CD4-positive, alpha-beta memory T cell (primary cell): ENCODE results near the gene METTL25B. TPM values are rescaled to one million over a fixed set of nuclear protein-coding genes. Genes with fewer than 3 reads are reported as not detected.

ENCODE experiments used
- CTCF ChIA-PET: fragments of 350-600 bp; sonication (Branson Sonifier 250); formaldehyde crosslinking; loops from one replicate; lab custom pipeline; 2021; ENCODE audit warnings: inconsistent platforms; ENCODE audit not compliant: partially characterized antibody; lab: Charles Lee
- POLR2A ChIA-PET: fragments of 350-600 bp; sonication (Branson Sonifier 250); formaldehyde crosslinking; loops from one replicate; lab custom pipeline; 2021; ENCODE audit not compliant: partially characterized antibody; lab: Charles Lee
- DNase-seq, 5 donors: peaks; one replicate each; pipeline versions ENCODE4 v3.0.0 to v3.0.0-alpha.2; 2020 to 2022; ENCODE audit warnings: mixed read lengths in 1 of 5
- H3K27ac ChIP-seq: one replicate; pipeline ENCODE4 v1.7.0; 2013; ENCODE audit warnings: low read depth, low read length
- H3K27me3 ChIP-seq: 2 replicates; pipeline ENCODE4 v1.7.0; 2013; ENCODE audit warnings: mild to moderate bottlenecking, low read length, moderate library complexity; ENCODE audit not compliant: insufficient read depth
- H3K36me3 ChIP-seq: 2 replicates; pipeline ENCODE4 v1.7.0; 2013; ENCODE audit warnings: mild to moderate bottlenecking, low read length, moderate library complexity; ENCODE audit not compliant: insufficient read depth
- H3K4me1 ChIP-seq: 2 replicates; pipeline ENCODE4 v1.7.0; 2013; ENCODE audit warnings: mild to moderate bottlenecking, low read length, moderate library complexity; ENCODE audit not compliant: insufficient read depth
- H3K4me3 ChIP-seq, 2 donors: one replicate each; pipeline ENCODE4 v1.7.0; 2013; ENCODE audit warnings: low read length in 2 of 2, mild to moderate bottlenecking in 1 of 2
- H3K9me3 ChIP-seq, 2 donors: one replicate each; pipeline ENCODE4 v1.7.0; 2013; ENCODE audit warnings: low read length in 2 of 2, control low read depth in 1 of 2; ENCODE audit not compliant: control insufficient read depth in 1 of 2
- H3K27ac Mint-ChIP-seq, 7 donors: one replicate each; pipeline ENCODE4 v1.8.0; 2020 to 2021; ENCODE audit warnings: mixed read lengths in 7 of 7, mild to moderate bottlenecking in 6 of 7, inconsistent platforms in 3 of 7, moderate library complexity in 3 of 7
- H3K27me3 Mint-ChIP-seq, 2 donors: one replicate each; pipeline ENCODE4 v1.8.0; 2020 to 2021; ENCODE audit warnings: mixed read lengths in 2 of 2
- H3K36me3 Mint-ChIP-seq, 2 donors: one replicate each; pipeline ENCODE4 v1.8.0; 2020 to 2021; ENCODE audit warnings: mixed read lengths in 2 of 2, inconsistent platforms in 1 of 2, mild to moderate bottlenecking in 1 of 2
- H3K4me1 Mint-ChIP-seq, 4 donors: one replicate each; pipeline ENCODE4 v1.8.0; 2020 to 2021; ENCODE audit warnings: mixed read lengths in 4 of 4, mild to moderate bottlenecking in 1 of 4
- H3K4me3 Mint-ChIP-seq, 8 donors: one replicate each; pipeline ENCODE4 v1.8.0; 2020 to 2021; ENCODE audit warnings: mixed read lengths in 8 of 8, mild to moderate bottlenecking in 7 of 8, moderate library complexity in 6 of 8, inconsistent platforms in 3 of 8
- H3K9me3 Mint-ChIP-seq, 8 donors: one replicate each; pipeline ENCODE4 v1.8.0; 2020 to 2021; ENCODE audit warnings: mixed read lengths in 8 of 8, mild to moderate bottlenecking in 5 of 8, inconsistent platforms in 3 of 8, moderate library complexity in 1 of 8
- intact Hi-C: fragments of 100-400 bp; cut with micrococcal nuclease; formaldehyde crosslinking; loops from one replicate; pipeline ENCODE4 v1.15.1; 2023
- polyA plus RNA-seq, 2 donors: library from polyadenylated mRNA; unstranded; fragments of 300-500 nt; fragmentation: Illumina TruSeq; gene quantifications; one replicate each; pipeline ENCODE4 v1.2.3, GENCODE V29; 2021
- total RNA-seq, 2 experiments: library from RNA; stranded (reverse); gene quantifications; one replicate each; pipeline ENCODE4 v1.2.3, GENCODE V29; 2021

Gene METTL25B
- total and polyA plus RNA-seq, 4 experiments from 2014 or later = 4.6 to 35.7 (median 19.0) TPM

- intact Hi-C loops = no loop called here
- H3K27ac Mint-ChIP-seq = peak overlapping the region; percentile 84 to 95 (median 93)
- H3K27me3 Mint-ChIP-seq = no peaks in the 10 kb centered on the region
- peaks cover 53% of the 10 kb centered on the region for H3K4me1 ChIP-seq
- H3K27me3 ChIP-seq = no peaks in the 10 kb centered on the region
- peaks cover 0 to 1% (median 0%) of the 10 kb centered on the region in 8 donors for H3K9me3 Mint-ChIP-seq
- H3K4me1 Mint-ChIP-seq = peaks cover 47 to 70% (median 55%) of the 10 kb centered on the region in 4 donors
- H3K36me3 Mint-ChIP-seq = peaks cover 12 to 43% of the 10 kb centered on the region in 2 donors
- DNase-seq = peak in 1 of 5 donors; percentile 49
- H3K36me3 ChIP-seq = peaks cover 25% of the 10 kb centered on the region
- POLR2A ChIA-PET = interaction anchor here (2.9 to 3.2 kb wide), 2 partner anchors 18 to 21 kb away, joined by 27 to 28 read pairs; partner anchors contain the start of genes ISG20L2, METTL25B and PRCC
- peak overlapping the region; percentile 66 to 98 (median 82) for H3K4me3 Mint-ChIP-seq
- H3K9me3 ChIP-seq = no peaks in the 10 kb centered on the region
- CTCF ChIA-PET = interaction anchor here (0.7 to 2.0 kb wide), 4 partner anchors 19 to 217 kb away, joined by 3 to 10 read pairs (median 4); partner anchors contain the start of genes CRABP2, ISG20L2 and METTL25B
- peak overlapping the region; percentile 65 for H3K27ac ChIP-seq
- peak overlapping the region in 1 of 2 donors; percentile 11 for H3K4me3 ChIP-seq
These were observed 18.1 kb downstream of the METTL25B start for GRCh38 chr1:156746406-156746727.

- peak overlapping the region; percentile 13 to 57 for H3K4me3 ChIP-seq
- H3K4me1 ChIP-seq = peaks cover 46% of the 10 kb centered on the region
- H3K27me3 Mint-ChIP-seq = no peaks in the 10 kb centered on the region
- peaks cover 0 to 1% (median 0%) of the 10 kb centered on the region in 8 donors for H3K9me3 Mint-ChIP-seq
- no peaks in the 10 kb centered on the region for H3K27me3 ChIP-seq
- peak; percentile 34 to 79 (median 47) for DNase-seq
- H3K36me3 Mint-ChIP-seq = peaks cover 8 to 42% of the 10 kb centered on the region in 2 donors
- peak overlapping the region; percentile 87 to 95 (median 94) for H3K27ac Mint-ChIP-seq
- ChIA-PET POLR2A (interaction anchor here (0.9 to 3.2 kb wide), 5 partner anchors 10 to 70 kb away, joined by 3 to 28 read pairs (median 3); partner anchors contain the start of genes ISG20L2, METTL25B, PRCC and SH2D2A), CTCF (interaction anchor here (0.9 to 2.0 kb wide), 6 partner anchors 19 to 58 kb away, joined by 3 to 10 read pairs (median 6); partner anchors contain the start of genes CRABP2, ISG20L2 and METTL25B)
- H3K9me3 ChIP-seq = no peaks in the 10 kb centered on the region
- intact Hi-C loops = no loop called here
- peak overlapping the region; percentile 75 for H3K27ac ChIP-seq
- peaks cover 25% of the 10 kb centered on the region for H3K36me3 ChIP-seq
- peak overlapping the region; percentile 84 to 98 (median 92) for H3K4me3 Mint-ChIP-seq
- H3K4me1 Mint-ChIP-seq = peaks cover 42 to 69% (median 50%) of the 10 kb centered on the region in 4 donors
These were observed 18.7 kb downstream of the METTL25B start for GRCh38 chr1:156746728-156747631.

- DNase-seq = peak in 1 of 5 donors; percentile 53
- H3K9me3 ChIP-seq = no peaks in the 10 kb centered on the region
- H3K27ac ChIP-seq = peak overlapping the region; percentile 75
- peaks cover 0 to 1% (median 0%) of the 10 kb centered on the region in 8 donors for H3K9me3 Mint-ChIP-seq
- no peaks in the 10 kb centered on the region for H3K27me3 Mint-ChIP-seq
- ChIA-PET POLR2A (interaction anchor here (0.9 to 3.2 kb wide), 6 partner anchors 9 to 108 kb away, joined by 3 to 28 read pairs (median 3); partner anchors contain the start of genes ISG20L2, METTL25B, PRCC and SH2D2A), CTCF (interaction anchor here (0.9 to 1.9 kb wide), 3 partner anchors 20 to 22 kb away, joined by 3 to 8 read pairs (median 7); partner anchors contain the start of genes ISG20L2 and METTL25B)
- H3K4me1 ChIP-seq = peaks cover 53% of the 10 kb centered on the region
- peak overlapping the region; percentile 87 to 95 (median 94) for H3K27ac Mint-ChIP-seq
- peak overlapping the region; percentile 57 to 74 for H3K4me3 ChIP-seq
- H3K36me3 ChIP-seq = peaks cover 19% of the 10 kb centered on the region
- no peaks in the 10 kb centered on the region for H3K27me3 ChIP-seq
- peaks cover 5 to 36% of the 10 kb centered on the region in 2 donors for H3K36me3 Mint-ChIP-seq
- peak overlapping the region; percentile 91 to 98 (median 92) for H3K4me3 Mint-ChIP-seq
- intact Hi-C loops = no loop called here
- peaks cover 46 to 72% (median 56%) of the 10 kb centered on the region in 4 donors for H3K4me1 Mint-ChIP-seq
These were observed 19.7 kb downstream of the METTL25B start for GRCh38 chr1:156747742-156748669.

- intact Hi-C loops = no loop called here
- CTCF ChIA-PET = interaction anchor here (1.7 to 3.9 kb wide), 3 partner anchors 21 to 23 kb away, joined by 7 to 34 read pairs (median 8); partner anchors contain the start of genes ISG20L2 and METTL25B
These were observed 20.6 kb downstream of the METTL25B start for GRCh38 chr1:156748670-156749418.

GRCh38 chr1:156749419-156750118, 21.3 kb downstream of the METTL25B start:
- H3K27ac Mint-ChIP-seq = peak overlapping the region; percentile 87 to 95 (median 94)
- H3K9me3 Mint-ChIP-seq = peaks cover 0 to 1% (median 0%) of the 10 kb centered on the region in 8 donors
- H3K27me3 ChIP-seq = no peaks in the 10 kb centered on the region
- ChIA-PET POLR2A (interaction anchor here (1.1 to 4.3 kb wide), 3 partner anchors 8 to 23 kb away, joined by 4 to 103 read pairs (median 97); partner anchors contain the start of genes MRPL24 and PRCC), CTCF (interaction anchor here (3.9 kb wide), 1 partner anchor 23 kb away, joined by 34 read pairs; the partner anchor contains the start of genes ISG20L2 and METTL25B)
- H3K4me1 Mint-ChIP-seq = peaks cover 46 to 81% (median 58%) of the 10 kb centered on the region in 4 donors
- H3K4me1 ChIP-seq = peaks cover 56% of the 10 kb centered on the region
- peak overlapping the region; percentile 45 to 74 for H3K4me3 ChIP-seq
- no peaks in the 10 kb centered on the region for H3K27me3 Mint-ChIP-seq
- peak overlapping the region; percentile 75 for H3K27ac ChIP-seq
- peaks cover 10% of the 10 kb centered on the region for H3K36me3 ChIP-seq
- DNase-seq = no peak
- peak overlapping the region; percentile 91 to 98 (median 92) for H3K4me3 Mint-ChIP-seq
- no peaks in the 10 kb centered on the region for H3K9me3 ChIP-seq
- intact Hi-C loops = no loop called here
- H3K36me3 Mint-ChIP-seq = peaks cover 5 to 26% of the 10 kb centered on the region in 2 donors

More at GRCh38 chr1:156748670-156749418, 20.6 kb downstream of the METTL25B start:
- Histone ChIP-seq H3K4me1 (peaks cover 56% of the 10 kb centered on the region), H3K27me3 (no peaks in the 10 kb centered on the region), H3K4me3 (peak overlapping the region; percentile 45 to 74), H3K9me3 (no peaks in the 10 kb centered on the region), H3K27ac (peak overlapping the region; percentile 75), H3K36me3 (peaks cover 13% of the 10 kb centered on the region)
- Mint-ChIP-seq H3K9me3 (peaks cover 0 to 1% (median 0%) of the 10 kb centered on the region in 8 donors), H3K36me3 (peaks cover 5 to 29% of the 10 kb centered on the region in 2 donors), H3K27me3 (no peaks in the 10 kb centered on the region), H3K4me1 (peaks cover 46 to 80% (median 57%) of the 10 kb centered on the region in 4 donors), H3K4me3 (peak overlapping the region; percentile 91 to 98 (median 92)), H3K27ac (peak overlapping the region; percentile 87 to 95 (median 94))
- POLR2A ChIA-PET = interaction anchor here (1.1 to 3.2 kb wide), 4 partner anchors 19 to 108 kb away, joined by 3 to 28 read pairs (median 16); partner anchors contain the start of genes ISG20L2, METTL25B and PRCC
- DNase-seq = no peak
